ENCODE data around the gene RSRP1.
"Not testable (repeated sequence)": the region's sequence is repeated elsewhere in the genome, so short reads cannot be mapped to it uniquely, and the experiment has no call there.

The RSRP1 gene

GRCh38 chr1:25256578-25256965 is 9.3 kb upstream of the RSRP1 start:
- DNase-seq (ENCODE audit: low read depth in 2 of 2): no peak

DNA sequence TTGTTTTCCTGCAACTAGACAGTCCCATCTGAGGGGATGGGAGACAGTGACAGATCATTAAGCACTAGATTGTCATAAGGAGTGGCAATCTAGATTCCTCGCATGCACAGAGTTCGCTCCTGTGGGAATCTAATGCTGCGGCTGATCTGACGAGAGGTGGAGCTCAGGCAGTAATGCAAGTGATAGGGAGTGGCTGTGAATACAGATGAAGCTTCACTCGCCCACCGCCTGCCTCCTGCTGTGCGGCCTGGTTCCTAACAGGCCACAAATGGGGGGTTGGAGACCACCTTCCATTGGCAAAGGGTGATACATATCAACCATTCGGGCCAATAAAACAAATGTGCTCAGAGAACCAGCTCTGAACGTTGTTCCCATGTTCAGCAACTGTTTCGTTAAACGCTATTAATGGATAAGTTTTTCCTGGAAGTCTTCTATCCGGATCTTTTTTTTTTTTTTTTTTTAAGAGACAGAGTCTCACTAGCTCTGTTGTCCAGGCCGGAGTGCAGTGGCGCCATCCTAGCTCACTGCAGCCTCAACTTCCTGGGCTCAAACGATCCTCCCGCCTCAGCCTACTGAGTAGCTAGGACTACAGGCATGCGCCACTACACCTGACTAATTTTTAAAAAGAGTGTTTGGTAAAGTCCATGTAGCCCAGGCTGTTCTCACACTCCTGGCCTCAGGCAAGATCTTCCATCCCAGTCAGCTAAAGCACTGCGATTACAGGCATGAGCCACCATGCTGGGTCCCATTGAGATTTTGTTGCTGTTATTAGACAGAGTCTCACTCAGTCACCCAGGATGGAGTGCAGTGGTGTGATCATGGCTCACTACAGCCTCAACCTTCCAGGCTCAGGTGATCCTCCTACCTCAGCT is 8.7 kb upstream of the RSRP1 start:
- no peak for DNase-seq (ENCODE audit: low read depth in 2 of 2)

- no peak for DNase-seq (ENCODE audit: low read depth in 2 of 2)
Observed at GRCh38 chr1:25253911-25254310, 6.7 kb upstream of the RSRP1 start.

DNA sequence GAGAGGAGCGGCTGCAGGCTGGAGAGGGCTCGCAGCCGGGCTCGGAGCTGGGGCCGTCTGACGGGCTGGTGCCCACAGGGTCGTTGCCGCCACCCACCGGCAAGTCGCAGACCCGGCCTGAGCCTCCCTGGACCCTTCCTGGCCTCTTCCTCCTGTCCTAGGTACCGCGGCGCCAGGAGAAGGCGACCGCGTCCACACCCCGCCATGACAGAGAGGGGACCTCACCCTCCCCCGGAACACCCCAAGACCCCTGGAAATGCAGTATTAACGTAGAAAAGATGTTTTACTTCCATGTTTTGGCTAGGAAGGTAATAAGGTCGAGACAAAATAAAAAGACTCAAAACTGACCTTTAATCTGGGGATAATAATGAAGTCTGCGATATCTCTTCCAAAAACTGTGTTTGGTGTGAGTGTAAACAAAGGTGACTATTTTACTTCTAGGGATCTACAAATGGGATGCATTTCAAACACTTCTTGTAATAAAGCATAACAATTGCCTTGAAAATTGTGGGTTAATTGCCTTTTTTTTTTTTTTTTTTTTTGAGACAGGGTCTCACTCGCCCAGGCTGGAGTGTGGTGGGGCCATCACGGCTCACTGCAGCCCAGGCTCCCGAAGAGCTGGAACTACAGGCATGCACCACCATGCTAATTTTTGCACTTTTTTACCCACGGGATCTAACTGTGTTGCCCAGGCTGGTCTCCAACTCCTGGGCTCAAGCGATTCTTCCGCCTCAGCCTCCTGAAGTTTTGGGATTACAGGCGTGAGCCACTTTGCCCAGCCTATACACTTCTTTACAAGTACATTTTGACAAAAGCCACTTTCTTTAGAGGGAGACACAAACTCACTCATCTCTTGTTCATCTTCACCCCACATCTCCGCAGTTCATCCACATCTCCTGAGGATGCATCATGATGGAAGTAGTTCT is 838 bp upstream of the RSRP1 start:
- DNase-seq (ENCODE audit: low read depth in 2 of 2): no peak

GRCh38 chr1:25246600-25247023 is 642 bp downstream of the RSRP1 start:
- no peak for DNase-seq (ENCODE audit: low read depth in 2 of 2)

DNA sequence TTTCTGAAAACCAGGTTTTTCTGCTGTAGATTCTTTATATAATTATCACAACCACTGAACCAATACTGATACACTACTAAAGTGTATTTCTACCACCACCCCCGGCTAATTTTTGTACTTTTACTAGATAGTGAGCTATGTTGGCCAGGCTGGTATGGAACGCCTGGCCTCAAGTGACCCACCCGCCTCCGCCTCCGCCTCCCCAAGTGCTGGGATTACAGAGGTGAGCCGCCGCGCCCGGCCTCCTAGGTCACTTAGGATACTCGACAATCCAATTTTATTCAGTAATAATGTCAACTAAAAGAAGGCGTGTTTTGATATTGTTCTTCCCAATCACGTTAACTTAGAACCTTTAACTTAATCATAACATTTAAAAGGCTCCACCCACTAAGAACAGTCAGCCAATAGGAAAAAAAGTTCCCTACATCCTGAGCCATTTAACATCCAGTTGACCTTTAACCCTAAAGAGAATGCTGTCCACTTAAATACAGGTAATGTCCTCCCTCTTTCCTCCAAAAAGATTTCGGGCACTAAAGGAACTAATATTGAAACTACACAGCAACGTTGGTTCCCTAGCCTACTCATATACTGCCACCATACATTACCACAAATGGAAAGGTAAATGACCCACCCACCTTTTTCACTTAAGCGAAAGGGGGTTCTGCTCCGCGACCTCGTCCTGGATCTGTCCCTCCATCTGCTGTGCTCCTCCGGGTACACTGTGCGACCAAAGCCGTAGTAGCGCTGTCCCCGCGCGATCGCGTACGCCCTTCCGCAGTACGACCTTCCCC is 1.2 kb downstream of the RSRP1 start:
- no peak for DNase-seq (ENCODE audit: low read depth in 2 of 2)

GRCh38 chr1:25245393-25245792 is 1.9 kb downstream of the RSRP1 start:
- no peak for DNase-seq (ENCODE audit: low read depth in 2 of 2)

DNA sequence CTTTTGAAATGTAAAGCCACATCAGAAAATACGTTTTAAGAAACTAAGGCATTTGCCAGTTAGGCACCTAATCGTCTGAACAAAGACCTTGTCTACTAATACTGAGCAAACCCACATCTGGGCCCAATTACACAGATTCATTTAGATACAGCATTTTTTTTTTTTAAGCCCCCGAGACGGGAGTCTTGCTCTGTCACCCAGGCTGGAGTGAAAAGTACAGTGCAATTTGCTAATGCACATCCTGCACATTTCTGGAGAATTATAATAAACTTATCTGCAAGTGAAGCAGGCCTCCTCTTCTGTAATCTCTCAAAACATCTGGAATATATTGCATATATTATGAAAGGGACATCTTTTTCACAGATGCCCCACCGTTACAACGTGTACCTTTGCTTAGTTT is 3.3 kb downstream of the RSRP1 start:
- DNase-seq (ENCODE audit: low read depth in 2 of 2): no peak

- DNase-seq (ENCODE audit: low read depth in 2 of 2): peak; percentile 92
Observed at GRCh38 chr1:25239681-25240541, 7.3 kb downstream of the RSRP1 start.

- no peak for DNase-seq (ENCODE audit: low read depth in 2 of 2)
Observed at GRCh38 chr1:25238046-25238445, 9.2 kb downstream of the RSRP1 start.

- not testable (repeated sequence) for DNase-seq (ENCODE audit: low read depth in 2 of 2)
Observed at GRCh38 chr1:25236261-25236660, 11.0 kb downstream of the RSRP1 start.

DNA sequence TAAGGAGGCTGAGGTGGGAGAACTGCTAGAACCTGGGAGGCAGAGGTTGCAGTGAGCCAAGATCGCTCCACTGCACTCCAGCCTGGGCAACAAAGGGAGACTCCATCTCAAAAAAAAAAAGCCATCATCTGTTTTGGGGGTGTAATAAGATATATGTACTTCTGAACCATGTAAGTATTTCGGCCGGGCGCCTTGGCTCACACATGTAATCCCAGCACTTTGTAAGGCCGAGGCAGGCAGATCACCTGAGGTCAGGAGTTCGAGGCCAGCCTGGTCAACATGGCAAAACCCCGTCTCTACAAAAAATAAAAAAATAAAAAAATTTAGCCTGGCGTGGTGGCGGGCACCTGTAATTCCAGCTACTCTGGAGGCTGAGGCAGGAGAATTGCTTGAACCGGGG is 11.8 kb downstream of the RSRP1 start:
- DNase-seq (ENCODE audit: low read depth in 2 of 2): not testable (repeated sequence)

DNA sequence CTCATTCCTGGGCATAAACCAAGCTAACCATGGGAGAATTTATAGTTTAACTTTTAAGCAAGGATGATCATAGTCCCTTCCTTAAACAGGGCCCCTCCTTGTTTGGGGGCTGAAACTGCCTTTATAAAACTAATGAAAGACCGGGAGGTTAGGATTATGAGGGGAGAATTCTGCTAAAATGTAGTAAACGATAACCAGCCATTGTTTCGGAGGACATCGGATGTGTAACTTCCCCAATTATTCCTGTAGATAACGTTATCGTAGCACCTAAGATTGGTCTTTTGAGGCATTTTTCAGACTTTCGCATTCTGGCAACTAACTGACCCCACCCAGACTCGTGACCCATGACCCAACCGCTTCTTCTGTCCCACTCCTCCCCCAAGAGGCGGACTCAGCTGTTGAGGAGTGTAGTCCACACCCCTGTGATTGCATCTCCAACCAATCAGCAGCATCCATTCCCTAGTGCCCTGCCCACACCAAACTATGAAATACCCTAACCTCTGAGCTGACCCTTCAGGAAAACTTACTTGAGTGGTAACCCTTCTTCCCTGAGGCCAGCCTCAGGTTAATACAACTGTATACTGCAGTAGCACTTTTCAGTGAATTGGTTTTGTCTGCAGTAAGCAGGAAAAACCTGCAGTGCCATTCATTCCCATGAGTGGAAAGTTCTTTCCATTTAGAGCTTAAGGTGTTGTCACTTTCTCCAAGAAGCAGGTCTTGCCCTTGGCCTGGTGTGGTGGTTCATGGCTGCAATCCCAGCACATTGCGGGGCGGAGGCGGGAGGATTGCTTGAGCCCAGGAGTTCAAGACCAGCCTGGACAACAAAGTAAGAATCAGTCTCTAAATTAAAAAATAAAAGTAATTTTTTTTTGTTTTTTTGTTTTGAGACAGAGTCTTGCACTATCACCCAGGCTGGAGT is 14.1 kb downstream of the RSRP1 start:
- DNase-seq (ENCODE audit: low read depth in 2 of 2): peak; percentile 57 to 60

- DNase-seq (ENCODE audit: low read depth in 2 of 2): peak; percentile 88 to 90
Observed at GRCh38 chr1:25232027-25232865, 15.0 kb downstream of the RSRP1 start, which contains the start of gene SYF2. SYF2 (minus strand) TSS chr1:25232502; CDS start chr1:25232467, 35 bp downstream.

- DNase-seq (ENCODE audit: low read depth in 2 of 2): no peak
Observed at GRCh38 chr1:25223471-25223870, 23.8 kb downstream of the RSRP1 start.

DNA sequence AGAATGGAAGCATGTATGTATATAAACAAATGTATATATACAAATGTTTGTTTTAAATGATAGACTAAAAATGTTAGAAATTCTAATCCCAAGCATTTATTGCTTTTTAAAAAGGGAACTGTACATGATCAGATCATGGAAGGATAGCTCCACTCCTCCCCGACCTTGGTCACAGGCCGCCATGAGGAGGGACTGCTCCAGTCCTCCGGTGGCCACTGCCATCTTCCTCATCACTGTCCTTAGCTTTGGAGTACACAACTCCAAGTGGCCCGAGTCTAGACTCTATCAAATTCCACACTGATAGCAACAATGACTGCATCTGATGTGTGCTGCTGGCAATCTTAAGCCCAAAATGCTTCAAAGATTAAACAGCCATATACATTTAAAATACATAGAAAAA is 24.6 kb downstream of the RSRP1 start:
- no peak for DNase-seq (ENCODE audit: low read depth in 2 of 2)

- no peak for DNase-seq (ENCODE audit: low read depth in 2 of 2)
Observed at GRCh38 chr1:25220666-25221065, 26.6 kb downstream of the RSRP1 start.

DNA sequence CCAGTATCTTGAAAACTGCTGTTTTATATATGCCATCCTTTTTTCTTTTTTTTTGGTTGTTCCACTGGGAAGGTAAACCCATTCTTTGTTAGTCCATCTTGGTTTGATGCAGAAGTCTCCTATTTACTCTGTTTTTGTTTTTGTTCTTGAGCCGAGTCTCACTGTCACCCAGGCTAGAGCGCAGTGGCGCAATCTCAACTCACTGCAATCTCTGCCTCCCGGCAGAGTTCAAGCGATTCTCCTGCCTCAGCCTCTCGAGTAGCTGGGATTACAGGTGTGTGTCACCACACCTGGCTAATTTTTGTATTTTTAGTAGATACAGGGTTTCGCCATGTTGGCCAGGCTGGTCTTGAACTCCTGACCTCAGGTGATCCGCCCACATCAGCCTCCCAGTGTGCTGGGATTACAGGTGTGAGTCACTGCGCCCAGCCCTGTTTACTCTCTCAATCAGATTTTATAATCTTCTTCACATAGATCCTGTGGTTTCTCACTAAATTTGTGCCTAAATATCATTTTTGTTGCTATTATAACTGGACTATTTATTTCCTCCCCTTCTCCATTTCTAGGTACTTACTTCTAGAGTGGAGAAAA is 27.5 kb downstream of the RSRP1 start:
- no peak for DNase-seq (ENCODE audit: low read depth in 2 of 2)
